A204.1 (cell line): ENCODE measurements around the gene CNIH3.

Experiments
- FAIRE-seq: peaks from 2 replicates; lab custom pipeline; 2012; peaks lifted over from hg19 to GRCh38; lab: Jason Lieb, UNC

CNIH3 gene

GRCh38 chr1:224722838-224723237 is 106.7 kb downstream of the CNIH3 start:
- FAIRE-seq: no peak

- FAIRE-seq: no peak
These were observed 108.4 kb downstream of the CNIH3 start for GRCh38 chr1:224724566-224724965.

GRCh38 chr1:224726441-224727182 is 110.5 kb downstream of the CNIH3 start:
- no peak for FAIRE-seq

GRCh38 chr1:224727351-224728289 is 111.5 kb downstream of the CNIH3 start:
- FAIRE-seq: no peak

- no peak for FAIRE-seq
These were observed 114.4 kb downstream of the CNIH3 start for GRCh38 chr1:224730540-224730939.

GRCh38 chr1:224730965-224731364 is 114.8 kb downstream of the CNIH3 start:
- FAIRE-seq: no peak

- no peak for FAIRE-seq
These were observed 115.5 kb downstream of the CNIH3 start for GRCh38 chr1:224731633-224732032.

- no peak for FAIRE-seq
These were observed 116.4 kb downstream of the CNIH3 start for GRCh38 chr1:224732377-224733026.

GRCh38 chr1:224733027-224733911 is 117.2 kb downstream of the CNIH3 start:
- no peak for FAIRE-seq

- FAIRE-seq: no peak
These were observed 118.3 kb downstream of the CNIH3 start for GRCh38 chr1:224734261-224734935.

- FAIRE-seq: no peak
These were observed 119.0 kb downstream of the CNIH3 start for GRCh38 chr1:224735159-224735558.

- FAIRE-seq: no peak
These were observed 120.7 kb downstream of the CNIH3 start for GRCh38 chr1:224736619-224737352.

GRCh38 chr1:224737353-224737727 is 121.2 kb downstream of the CNIH3 start:
- FAIRE-seq: no peak

GRCh38 chr1:224739303-224739996 is 123.3 kb downstream of the CNIH3 start:
- FAIRE-seq: no peak

GRCh38 chr1:224739997-224740684 is 124.0 kb downstream of the CNIH3 start:
- FAIRE-seq: no peak

- FAIRE-seq: no peak
These were observed 124.6 kb downstream of the CNIH3 start for GRCh38 chr1:224740685-224741052.

GRCh38 chr1:224742349-224742748 is 126.2 kb downstream of the CNIH3 start:
- FAIRE-seq: no peak

GRCh38 chr1:224743608-224744164 is 127.6 kb downstream of the CNIH3 start:
- FAIRE-seq: no peak

GRCh38 chr1:224744521-224744920 is 128.4 kb downstream of the CNIH3 start:
- no peak for FAIRE-seq
